ENCODE measurements around the gene DTHD1. TPM values are rescaled to one million over a fixed set of nuclear protein-coding genes. Genes with fewer than 3 reads are reported as not detected.

The DTHD1 gene
- total and polyA plus RNA-seq, 2 of the 8 experiments (the other 6 are each of a cell fraction or from before 2014, with no cell fraction given) = not detected

GRCh38 chr4:36388710-36389109 is 107.3 kb downstream of the DTHD1 start (continued):
- TF ChIP-seq CHD7 (IDR thresholded peaks at IDR 0.05; ENCODE audit: insufficient replicate concordance, low read length) (no peak), RNF2 (IDR thresholded peaks at IDR 0.05; ENCODE audit: borderline replicate concordance, low read depth, low read length, missing control alignments, poor library complexity, severe bottlenecking) (no peak), POLR2AphosphoS5 (IDR thresholded peaks at IDR 0.05; ENCODE audit: low read depth, low read length) (no peak), ZNF274 (IDR thresholded peaks at IDR 0.05; ENCODE audit: borderline replicate concordance, extremely low read depth, low read length) (no peak), EZH2 (IDR thresholded peaks at IDR 0.05; ENCODE audit: low read depth, low read length, severe bottlenecking) (no peak), E2F6 (IDR thresholded peaks at IDR 0.05) (no peak), SAP30 (IDR thresholded peaks at IDR 0.05; ENCODE audit: insufficient read depth, insufficient replicate concordance, low read length) (no peak), RXRA (IDR thresholded peaks at IDR 0.05; ENCODE audit: insufficient read depth, low read depth, low read length) (no peak), PHF8 (conservative IDR thresholded peaks at IDR 0.05; ENCODE audit: low read depth, low read length) (no peak), CHD2 (IDR thresholded peaks at IDR 0.05; ENCODE audit: low read length) (no peak)
